HCT116 (cell line): ENCODE measurements around the gene ZNF8. TPM values are rescaled to one million over a fixed set of nuclear protein-coding genes. Genes with fewer than 3 reads are reported as not detected.

Source experiments
- ATAC-seq: fragments of 200-7000 bp; cut with Tn5 transposase; 2 replicates; pipeline ENCODE4 v1.9.1; 2020; ENCODE audit warnings: mild to moderate bottlenecking, moderate library complexity
- BruUV-seq: library from RNA; stranded (reverse); fragments of 400-500 nt; replicated peaks from 2 replicates; lab custom pipeline; 2021; lab: Mats Ljungman, UMichigan
- CTCF ChIA-PET: fragments of 300-600 bp; sonication (Branson Sonifier 250); formaldehyde crosslinking; loops from one replicate; lab custom pipeline; 2021; ENCODE audit warnings: antibody characterized with exemption; lab: Charles Lee
- POLR2A ChIA-PET: fragments of 300-600, 350-600 bp; sonication (Branson Sonifier 250); formaldehyde crosslinking; loops from one replicate; lab custom pipeline; 2021; ENCODE audit warnings: antibody characterized with exemption; lab: Charles Lee
- RAD21 ChIA-PET, 2 experiments: fragments of 300-600 bp; sonication (Branson Sonifier 250); formaldehyde crosslinking; loops; one replicate each; lab custom pipeline; 2023; ENCODE audit warnings: low total read pairs in 2 of 2; ENCODE audit not compliant: uncharacterized antibody in 2 of 2, unreplicated experiment in 2 of 2, low non-redundant PET in 1 of 2; lab: Charles Lee
- DNase-seq: peaks from one replicate; pipeline ENCODE4 v3.0.0-alpha.2; 2010; ENCODE audit warnings: low read depth, low spot score
- H2AFZ ChIP-seq: fragments of 200-600 bp; shearing (Covaris generic), sonication (generic); 2 replicates; pipeline ENCODE4 v1.6.1; 2017; ENCODE audit warnings: low read depth, mixed run types, mixed read lengths, antibody characterized with exemption, low read length; ENCODE audit not compliant: poor library complexity, severe bottlenecking
- H3K27ac ChIP-seq: 2 replicates; pipeline ENCODE4 v1.5.1; 2012; ENCODE audit warnings: low read depth, low read length
- H3K27me3 ChIP-seq: fragments of 200-600 bp; sonication (generic); 2 replicates; pipeline ENCODE4 v1.6.1; 2016; ENCODE audit warnings: mixed run types, low read length, mixed read lengths; ENCODE audit not compliant: insufficient read depth
- H3K36me3 ChIP-seq, 2 experiments: fragments of 200-500 bp in 1 of 2; fragments of 200-600 bp in 1 of 2; sonication (Bioruptor generic) in 1 of 2; sonication (generic) in 1 of 2; 2 replicates each; pipeline versions ENCODE4 v1.5.1 to v1.6.1; 2014 to 2016; ENCODE audit warnings: low read length in 2 of 2, inconsistent platforms in 1 of 2, mixed read lengths in 1 of 2, mixed run types in 1 of 2; ENCODE audit not compliant: insufficient read depth in 2 of 2, control insufficient read depth in 1 of 2
- H3K4me1 ChIP-seq, 2 experiments: fragments of 200-600 bp in 1 of 2; sonication (generic) in 1 of 2; 2 replicates each; pipeline versions ENCODE4 v1.5.1 to v1.6.1; 2012 to 2017; ENCODE audit warnings: low read length in 2 of 2, inconsistent platforms in 1 of 2, mild to moderate bottlenecking in 1 of 2, mixed read lengths in 1 of 2, mixed run types in 1 of 2, moderate library complexity in 1 of 2; ENCODE audit not compliant: insufficient read depth in 2 of 2, control insufficient read depth in 1 of 2
- H3K4me2 ChIP-seq: fragments of 200-600 bp; sonication (generic); 2 replicates; pipeline ENCODE4 v1.6.1; 2017; ENCODE audit warnings: mixed run types, low read length, mixed read lengths
- H3K4me3 ChIP-seq, 2 experiments: fragments of 200-600 bp in 1 of 2; sonication (generic) in 1 of 2; replicated peaks in 1 of 2; 2 replicates each; pipeline ENCODE4 v1.5.1; 2011 to 2016; ENCODE audit warnings: low read length in 2 of 2, control low read depth in 1 of 2, low read depth in 1 of 2, mild to moderate bottlenecking in 1 of 2, mixed read lengths in 1 of 2, mixed run types in 1 of 2
- H3K79me2 ChIP-seq: fragments of 200-600 bp; sonication (generic); 2 replicates; pipeline ENCODE4 v1.6.1; 2017; ENCODE audit warnings: mild to moderate bottlenecking, mixed run types, low read length, moderate library complexity, mixed read lengths; ENCODE audit not compliant: insufficient read depth
- H3K9ac ChIP-seq: fragments of 200-600 bp; sonication (generic); 2 replicates; pipeline ENCODE4 v1.6.1; 2016; ENCODE audit warnings: low read length, mixed read lengths
- H3K9me2 ChIP-seq: fragments of 200-600 bp; sonication (generic), shearing (Covaris generic); 2 replicates; pipeline ENCODE4 v1.6.1; 2017; ENCODE audit warnings: mixed run types, mild to moderate bottlenecking, moderate library complexity; ENCODE audit not compliant: insufficient read depth
- H3K9me3 ChIP-seq, 2 experiments: fragments of 200-500 bp in 1 of 2; fragments of 200-600 bp in 1 of 2; sonication (Bioruptor generic) in 1 of 2; sonication (generic) in 1 of 2; 2 replicates each; pipeline ENCODE4 v1.6.1; 2014 to 2017; ENCODE audit warnings: low read length in 2 of 2, mixed read lengths in 2 of 2, inconsistent platforms in 1 of 2, low read depth in 1 of 2, mild to moderate bottlenecking in 1 of 2, mixed run types in 1 of 2, moderate library complexity in 1 of 2; ENCODE audit not compliant: control insufficient read depth in 1 of 2, insufficient read depth in 1 of 2
- H4K20me1 ChIP-seq: fragments of 200-600 bp; sonication (generic), shearing (Covaris generic); 2 replicates; pipeline ENCODE4 v1.6.1; 2017; ENCODE audit warnings: mixed run types, mild to moderate bottlenecking, moderate library complexity; ENCODE audit not compliant: insufficient read depth
- CBX3 ChIP-seq: IDR thresholded peaks from 2 replicates; pipeline ENCODE4 v1.6.1; 2012; ENCODE audit warnings: low read depth
- CTCF ChIP-seq, 3 experiments: fragments of 200-600 bp in 1 of 3; sonication (generic) in 1 of 3; IDR thresholded peaks in 2 of 3; conservative IDR thresholded peaks in 1 of 3; 2 replicates each; pipeline ENCODE4 v1.5.1; 2012 to 2017; ENCODE audit warnings: low read depth in 2 of 3, low read length in 2 of 3, antibody characterized with exemption in 1 of 3, borderline replicate concordance in 1 of 3, control low read depth in 1 of 3, mild to moderate bottlenecking in 1 of 3, mixed read lengths in 1 of 3, mixed run types in 1 of 3, moderate library complexity in 1 of 3; ENCODE audit not compliant: insufficient read depth in 1 of 3
- EGR1 ChIP-seq: IDR thresholded peaks from 2 replicates; pipeline ENCODE4 v1.6.1; 2012; ENCODE audit warnings: low read depth
- ELF1 ChIP-seq: IDR thresholded peaks from 2 replicates; pipeline ENCODE4 v1.6.1; 2012; ENCODE audit warnings: low read depth, borderline replicate concordance
- EZH2 ChIP-seq: fragments of 200-600 bp; sonication (generic); IDR thresholded peaks from 2 replicates; pipeline ENCODE4 v1.6.1; 2017; ENCODE audit warnings: antibody characterized with exemption, mixed run types
- EZH2phosphoT487 ChIP-seq: fragments of 200-600 bp; IDR thresholded peaks from 2 replicates; pipeline ENCODE4 v1.6.1; 2018; ENCODE audit warnings: antibody characterized with exemption, borderline replicate concordance
- FOSL1 ChIP-seq: IDR thresholded peaks from 2 replicates; pipeline ENCODE4 v1.6.1; 2012; ENCODE audit warnings: low read depth
- RAD21 ChIP-seq: IDR thresholded peaks from 2 replicates; pipeline ENCODE4 v1.6.1; 2012; ENCODE audit warnings: low read depth, mild to moderate bottlenecking
- REST ChIP-seq: IDR thresholded peaks from 2 replicates; pipeline ENCODE4 v1.6.1; 2012; ENCODE audit warnings: low read depth
- SRF ChIP-seq: IDR thresholded peaks from 2 replicates; pipeline ENCODE4 v1.6.1; 2012; ENCODE audit warnings: low read depth
- TCF7L2 ChIP-seq: IDR thresholded peaks from 2 replicates; pipeline ENCODE4 v1.7.0; 2011; ENCODE audit warnings: borderline replicate concordance, inconsistent platforms; ENCODE audit not compliant: insufficient read depth, insufficient read length; ENCODE audit errors: extremely low read depth
- YY1 ChIP-seq: IDR thresholded peaks from 2 replicates; pipeline ENCODE4 v1.6.1; 2011; ENCODE audit warnings: low read length, low read depth, moderate library complexity, mild to moderate bottlenecking; ENCODE audit not compliant: insufficient replicate concordance; ENCODE audit errors: extremely low read depth
- ZFX ChIP-seq: fragments of 450-650 bp; IDR thresholded peaks from 2 replicates; pipeline ENCODE4 v1.6.1; 2017
- intact Hi-C: fragments of 100-400 bp; cut with micrococcal nuclease; formaldehyde crosslinking; loops from 2 replicates; pipeline ENCODE4 v1.10.0; 2022
- total RNA-seq: library from RNA; stranded (reverse); gene quantifications from one replicate; pipeline ENCODE4 v1.2.1, GENCODE V29; 2021; ENCODE audit not compliant: unreplicated experiment

ZNF8 gene
- total RNA-seq, 1 experiment from 2014 or later, result 6.4 TPM

GRCh38 chr19:58229255-58229639 lies 49.5 kb upstream of the ZNF8 start:
- H3K79me2 ChIP-seq, result peaks cover 51% of the 10 kb centered on the region
- H3K9ac ChIP-seq, result peak overlapping the region; percentile 91
- peak overlapping the region; percentile 73 to 91 for H3K4me3 ChIP-seq
- ChIA-PET POLR2A (interaction anchor here (2.0 kb wide), 1 partner anchor 133 kb away, joined by 7 read pairs; the partner anchor contains the start of gene ZNF497), CTCF (interaction anchor here (1.0 to 1.3 kb wide), 3 partner anchors 49 to 290 kb away, joined by 3 to 4 read pairs (median 3); partner anchors contain the start of genes ZBTB45 and ZNF8), RAD21 (no interaction called here)
- intact Hi-C loops, result loop anchor here (5.0 kb wide), 1 partner anchor 78 kb away; the partner anchor contains the start of gene ERVK3-1
- H3K27me3 ChIP-seq, result no peaks in the 10 kb centered on the region
- TF ChIP-seq EZH2 (no peak), RAD21 (peak; percentile 50), YY1 (no peak), CTCF (IDR thresholded peaks at IDR 0.05 in 2 of 3, conservative IDR thresholded peaks at IDR 0.05 in 1 of 3; ENCODE audit: borderline replicate concordance in 1 of 3, insufficient read depth in 1 of 3, low read depth in 2 of 3, low read length in 2 of 3) (peak; percentile 22 to 63 (median 47); a peak in 5 of 6 replicates), FOSL1 (no peak)
- no TSS peak for BruUV-seq
- H3K9me3 ChIP-seq, result peaks cover 0 to 6% of the 10 kb centered on the region in 2 experiments; a peak in 3 of 4 replicates
- no peaks in the 10 kb centered on the region for H4K20me1 ChIP-seq
- H3K9me2 ChIP-seq, result no peaks in the 10 kb centered on the region
- peaks cover 32 to 46% of the 10 kb centered on the region in 2 experiments for H3K36me3 ChIP-seq
- peak overlapping the region; percentile 98 for H3K27ac ChIP-seq
- no peak overlapping the region for H2AFZ ChIP-seq
- peak overlapping the region; percentile 90 for H3K4me2 ChIP-seq
- ATAC-seq (peak; percentile 74), DNase-seq (no peak)
- peaks cover 3 to 17% of the 10 kb centered on the region in 2 experiments for H3K4me1 ChIP-seq

- BruUV-seq, result no TSS peak
Measured at GRCh38 chr19:58237324-58237723, 41.4 kb upstream of the ZNF8 start.

More at GRCh38 chr19:58237324-58237723, 41.4 kb upstream of the ZNF8 start:
- H3K4me1 ChIP-seq, result no peaks in the 10 kb centered on the region
- H3K27ac ChIP-seq, result no peak overlapping the region
- ATAC-seq (no peak), DNase-seq (no peak)
- H3K4me2 ChIP-seq, result no peak overlapping the region
- ChIA-PET CTCF (no interaction called here), RAD21 (no interaction called here), POLR2A (no interaction called here)
- H3K27me3 ChIP-seq, result no peaks in the 10 kb centered on the region
- intact Hi-C loops, result no loop called here
- no peaks in the 10 kb centered on the region for H3K9me2 ChIP-seq
- H4K20me1 ChIP-seq, result no peaks in the 10 kb centered on the region
- peaks cover 39 to 74% of the 10 kb centered on the region in 2 experiments for H3K36me3 ChIP-seq
- peaks cover 80% of the 10 kb centered on the region for H3K79me2 ChIP-seq
- peaks cover 4 to 17% of the 10 kb centered on the region in 2 experiments; a peak in 2 of 4 replicates for H3K9me3 ChIP-seq
- TF ChIP-seq EZH2phosphoT487, result no peak
- TF ChIP-seq TCF7L2, result no peak
- no peak for TF ChIP-seq EGR1
- TF ChIP-seq CBX3, result no peak
- TF ChIP-seq SRF, result no peak
- TF ChIP-seq ELF1, result no peak
- TF ChIP-seq YY1, result no peak
- no peak for TF ChIP-seq REST
- no peak for TF ChIP-seq FOSL1
- TF ChIP-seq ZFX, result no peak
- no peak overlapping the region for H2AFZ ChIP-seq
- no peak overlapping the region for H3K9ac ChIP-seq
- no peak overlapping the region for H3K4me3 ChIP-seq
